ENCODE data around the gene TMEM63B.

DNA sequence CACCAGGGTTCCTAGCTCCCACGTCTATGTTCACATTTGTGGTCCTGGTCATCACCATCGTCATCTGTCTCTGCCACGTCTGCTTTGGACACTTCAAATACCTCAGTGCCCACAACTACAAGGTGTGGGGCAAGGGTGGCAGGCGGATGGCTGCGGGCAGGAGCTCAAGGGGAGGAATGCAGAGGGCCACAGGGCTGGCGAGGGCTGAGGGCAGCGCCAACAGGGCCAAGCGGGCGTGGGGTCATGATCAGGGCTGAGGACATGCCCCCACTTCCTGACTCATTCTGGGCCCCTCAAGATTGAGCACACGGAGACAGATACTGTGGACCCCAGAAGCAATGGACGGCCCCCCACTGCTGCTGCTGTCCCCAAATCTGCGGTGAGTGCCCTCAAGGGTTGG, 26.7 kb downstream of the TMEM63B start:
- TF ChIP-seq GABPA (IDR thresholded peaks at IDR 0.05; ENCODE audit: borderline replicate concordance, insufficient read depth, low read length), result no peak
- no peak for TF ChIP-seq RAD21 (IDR thresholded peaks at IDR 0.05 in 1 of 2, conservative IDR thresholded peaks at IDR 0.05 in 1 of 2; ENCODE audit: low read depth in 2 of 2, low read length in 2 of 2)
- TF ChIP-seq, protein P1, sequence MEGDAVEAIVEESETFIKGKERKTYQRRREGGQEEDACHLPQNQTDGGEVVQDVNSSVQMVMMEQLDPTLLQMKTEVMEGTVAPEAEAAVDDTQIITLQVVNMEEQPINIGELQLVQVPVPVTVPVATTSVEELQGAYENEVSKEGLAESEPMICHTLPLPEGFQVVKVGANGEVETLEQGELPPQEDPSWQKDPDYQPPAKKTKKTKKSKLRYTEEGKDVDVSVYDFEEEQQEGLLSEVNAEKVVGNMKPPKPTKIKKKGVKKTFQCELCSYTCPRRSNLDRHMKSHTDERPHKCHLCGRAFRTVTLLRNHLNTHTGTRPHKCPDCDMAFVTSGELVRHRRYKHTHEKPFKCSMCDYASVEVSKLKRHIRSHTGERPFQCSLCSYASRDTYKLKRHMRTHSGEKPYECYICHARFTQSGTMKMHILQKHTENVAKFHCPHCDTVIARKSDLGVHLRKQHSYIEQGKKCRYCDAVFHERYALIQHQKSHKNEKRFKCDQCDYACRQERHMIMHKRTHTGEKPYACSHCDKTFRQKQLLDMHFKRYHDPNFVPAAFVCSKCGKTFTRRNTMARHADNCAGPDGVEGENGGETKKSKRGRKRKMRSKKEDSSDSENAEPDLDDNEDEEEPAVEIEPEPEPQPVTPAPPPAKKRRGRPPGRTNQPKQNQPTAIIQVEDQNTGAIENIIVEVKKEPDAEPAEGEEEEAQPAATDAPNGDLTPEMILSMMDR (IDR thresholded peaks at IDR 0.05; ENCODE audit: control extremely low read depth in 1 of 3, insufficient read depth in 1 of 3, low read depth in 1 of 3, low read length in 3 of 3), result no peak
- TF ChIP-seq, protein P2, sequence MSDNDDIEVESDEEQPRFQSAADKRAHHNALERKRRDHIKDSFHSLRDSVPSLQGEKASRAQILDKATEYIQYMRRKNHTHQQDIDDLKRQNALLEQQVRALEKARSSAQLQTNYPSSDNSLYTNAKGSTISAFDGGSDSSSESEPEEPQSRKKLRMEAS (IDR thresholded peaks at IDR 0.05), result no peak
- no peak for TF ChIP-seq SIN3A (conservative IDR thresholded peaks at IDR 0.05 in 1 of 2, IDR thresholded peaks at IDR 0.05 in 1 of 2; ENCODE audit: low read depth in 1 of 2, low read length in 2 of 2)
- no peak for TF ChIP-seq TAF1 (IDR thresholded peaks at IDR 0.05; ENCODE audit: low read depth, low read length)
- no peak for TF ChIP-seq SP1 (IDR thresholded peaks at IDR 0.05; ENCODE audit: low read depth, low read length)
- TF ChIP-seq NRF1 (IDR thresholded peaks at IDR 0.05; ENCODE audit: low read depth, low read length), result no peak
- no peak for TF ChIP-seq CHD2 (IDR thresholded peaks at IDR 0.05; ENCODE audit: low read length)
- TF ChIP-seq CEBPB (IDR thresholded peaks at IDR 0.05; ENCODE audit: low read depth, low read length), result no peak
- TF ChIP-seq FOSL1 (IDR thresholded peaks at IDR 0.05; ENCODE audit: insufficient read depth, low read depth, low read length), result no peak
- TF ChIP-seq POLR2A (IDR thresholded peaks at IDR 0.05; ENCODE audit: control extremely low read depth in 1 of 2, low read depth in 2 of 2, low read length in 2 of 2), result no peak
- TF ChIP-seq SRF (IDR thresholded peaks at IDR 0.05; ENCODE audit: low read depth, low read length), result no peak
- no peak for TF ChIP-seq EP300 (IDR thresholded peaks at IDR 0.05; ENCODE audit: borderline replicate concordance in 1 of 2, low read depth in 2 of 2, low read length in 2 of 2)

Measured in H1 (cell line).